HG03565 (cell line): ENCODE data around the gene CNST.
"Not testable (repeated sequence)": the region's sequence is repeated elsewhere in the genome, so short reads cannot be mapped to it uniquely, and the experiment has no call there.

Source experiments
- ATAC-seq: cut with Tn5 transposase; IDR thresholded peaks from one replicate; pipeline ENCODE4 v1.9.1; 2021; ENCODE audit warnings: mild to moderate bottlenecking, moderate library complexity; ENCODE audit not compliant: unreplicated experiment

The CNST gene

GRCh38 chr1:246617768-246618167 lies 51.5 kb downstream of the CNST start:
- ATAC-seq = no peak

DNA sequence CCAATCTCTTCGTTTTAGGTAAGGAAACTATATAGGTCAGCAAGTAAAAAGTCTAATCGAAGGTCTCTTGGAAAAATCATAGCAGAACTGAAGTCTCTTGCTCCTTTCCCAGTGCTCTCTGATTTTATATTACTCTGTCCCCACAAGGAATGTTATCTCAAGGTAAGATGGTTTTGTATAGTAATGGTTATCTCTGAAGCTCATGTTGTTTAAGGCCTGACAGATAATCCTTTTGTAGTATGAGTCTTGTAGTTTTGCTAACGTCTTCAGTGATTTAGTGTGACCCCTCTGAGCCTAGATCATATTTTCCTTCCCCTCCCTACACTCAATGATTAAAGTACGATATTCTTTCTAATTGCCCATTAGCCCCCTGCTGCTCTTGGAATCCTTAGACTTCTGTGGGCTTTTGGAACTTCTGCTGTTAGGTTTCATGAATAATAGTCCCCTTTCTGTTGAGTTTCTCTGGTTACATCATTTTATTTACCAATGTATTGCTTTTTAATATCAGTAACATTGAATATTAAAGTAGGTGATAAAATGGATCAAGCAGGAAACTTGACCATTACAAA lies 52.1 kb downstream of the CNST start:
- ATAC-seq = no peak

GRCh38 chr1:246622035-246622652 lies 55.9 kb downstream of the CNST start:
- no peak for ATAC-seq

DNA sequence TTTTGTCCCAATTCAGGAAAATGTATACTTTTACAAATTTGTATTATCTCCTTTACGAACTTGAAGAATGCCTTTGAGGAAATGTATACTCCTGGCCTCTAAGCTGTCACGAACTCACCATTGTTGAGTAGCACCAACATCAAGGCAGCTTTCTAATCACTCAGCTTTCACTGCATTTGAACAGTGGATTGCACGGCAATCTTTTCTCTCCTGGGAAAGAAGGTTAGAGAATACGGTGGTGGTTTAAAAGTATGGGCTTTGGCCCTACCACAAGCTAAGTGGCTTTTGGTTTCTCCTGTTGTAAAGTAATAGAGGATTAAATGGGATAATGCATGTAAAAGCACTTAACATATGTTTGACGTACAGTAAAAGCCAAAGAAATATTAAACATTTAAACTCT lies 57.8 kb downstream of the CNST start:
- no peak for ATAC-seq

- ATAC-seq = peak; percentile 90
These were observed 62.8 kb downstream of the CNST start for GRCh38 chr1:246629030-246629429.

DNA sequence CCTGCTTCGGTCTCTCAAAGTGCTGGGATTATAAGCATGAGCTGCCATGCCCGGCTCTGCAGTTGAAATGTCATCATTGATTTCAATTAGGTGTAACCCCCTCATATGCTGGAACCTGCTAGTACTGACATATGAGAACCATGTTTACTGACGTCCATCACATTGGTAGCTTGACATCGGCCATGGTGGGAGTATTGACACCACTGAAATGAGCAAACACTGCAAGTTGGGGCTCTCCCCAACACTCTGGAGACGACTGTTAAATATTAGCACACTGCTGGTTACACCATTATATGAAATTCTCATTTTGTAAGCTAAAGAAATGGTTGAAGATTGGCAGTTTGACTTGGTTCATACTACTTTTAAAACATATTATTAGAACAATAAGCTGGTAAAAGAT lies 63.7 kb downstream of the CNST start:
- no peak for ATAC-seq

DNA sequence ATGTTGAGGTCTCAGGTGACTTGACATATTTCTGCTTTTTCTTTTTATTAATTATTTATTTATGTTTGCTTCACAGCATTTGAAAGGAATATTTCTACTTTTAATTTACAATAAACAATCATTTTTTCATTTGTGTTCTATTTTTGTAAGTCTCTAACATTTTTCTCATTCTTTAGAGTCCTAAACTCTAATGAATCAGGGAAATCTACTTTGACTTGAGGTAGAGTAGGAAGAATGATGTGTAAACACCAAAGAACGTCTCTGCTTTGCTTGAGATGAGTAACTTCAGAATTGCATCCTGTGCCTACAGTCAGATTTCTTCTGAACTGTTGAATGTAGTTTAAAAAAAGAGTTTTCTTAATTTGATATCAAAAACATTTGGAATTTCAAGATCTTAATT lies 65.2 kb downstream of the CNST start:
- no peak for ATAC-seq

DNA sequence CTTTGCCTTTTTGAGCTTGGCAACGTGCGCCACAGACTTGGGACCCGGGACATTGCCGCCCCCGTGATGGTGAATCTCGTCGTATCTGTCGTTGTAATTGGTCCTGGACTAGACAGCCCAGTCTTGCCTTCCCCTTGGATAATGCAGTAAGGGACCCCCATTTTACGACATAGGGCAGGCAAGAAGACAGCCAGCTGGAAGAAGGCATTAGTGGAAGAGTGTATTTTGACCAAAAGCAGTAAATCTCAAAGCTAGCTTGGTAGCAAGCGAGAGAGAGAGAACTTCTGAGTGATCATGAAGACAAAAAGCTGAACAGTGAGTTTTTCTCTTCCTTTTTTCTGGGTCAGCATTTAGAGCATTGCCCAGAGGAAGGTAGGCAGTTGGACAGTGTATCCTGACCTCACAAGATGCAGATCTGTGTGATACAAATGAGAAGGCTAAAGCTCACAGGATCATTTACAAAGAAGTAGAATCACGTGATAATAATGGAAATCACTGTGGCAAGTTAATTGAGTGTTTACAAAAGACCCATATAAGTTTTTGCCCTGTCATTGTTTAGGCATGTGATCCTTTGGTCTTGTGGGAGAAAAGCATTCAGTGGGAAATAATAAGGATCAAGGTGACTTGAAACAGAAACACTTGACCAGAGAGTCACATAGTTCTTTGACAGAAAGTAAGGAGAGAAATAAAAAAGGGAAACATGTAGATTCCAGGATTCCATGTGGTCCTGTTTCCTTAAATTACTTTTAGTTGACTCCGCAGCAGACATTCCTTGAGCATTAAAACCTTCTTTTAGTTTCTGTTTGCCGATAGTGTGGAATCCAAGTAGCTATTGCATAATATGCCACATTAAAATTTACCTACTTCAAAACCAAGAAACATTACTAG lies 66.3 kb downstream of the CNST start:
- ATAC-seq = no peak

- ATAC-seq = not testable (repeated sequence)
These were observed 68.4 kb downstream of the CNST start for GRCh38 chr1:246634659-246635058.

DNA sequence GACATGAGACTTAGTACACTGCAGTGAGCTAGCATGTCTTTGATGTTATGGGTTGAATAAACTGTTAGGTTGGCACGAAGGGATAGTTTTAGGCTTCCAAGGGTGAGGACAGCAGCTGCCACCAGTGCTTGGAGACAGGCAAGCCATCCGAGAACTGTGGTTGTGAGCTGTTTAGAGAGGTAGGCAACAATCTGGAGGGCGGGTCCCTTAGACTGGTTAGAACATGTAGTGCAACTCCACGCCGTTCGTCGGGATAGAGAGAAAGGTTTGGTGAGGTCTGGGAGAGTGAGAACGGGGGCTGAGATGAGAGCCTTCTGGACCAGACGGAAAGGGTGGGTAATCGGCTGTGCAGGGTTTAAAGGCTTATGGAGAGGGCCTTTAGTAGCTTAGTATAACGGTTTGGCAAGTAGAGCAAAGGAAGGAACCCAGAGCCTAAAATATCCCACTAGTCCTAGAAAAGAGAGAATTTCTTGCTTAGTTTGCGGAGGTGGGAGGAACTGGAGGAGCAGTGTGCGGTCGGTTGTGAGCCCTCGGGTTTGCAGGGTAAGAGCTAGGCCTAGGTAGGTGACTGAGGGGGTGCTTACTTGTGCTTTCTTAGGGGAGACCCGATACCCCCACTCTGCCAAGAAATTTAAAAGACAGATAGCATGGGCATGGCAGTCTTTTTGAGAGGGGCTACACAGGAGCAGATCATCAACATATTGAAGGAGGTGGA lies 72.8 kb downstream of the CNST start:
- ATAC-seq = no peak

GRCh38 chr1:246639732-246640131 lies 73.5 kb downstream of the CNST start:
- no peak for ATAC-seq

GRCh38 chr1:246640747-246641146 lies 74.5 kb downstream of the CNST start:
- no peak for ATAC-seq

DNA sequence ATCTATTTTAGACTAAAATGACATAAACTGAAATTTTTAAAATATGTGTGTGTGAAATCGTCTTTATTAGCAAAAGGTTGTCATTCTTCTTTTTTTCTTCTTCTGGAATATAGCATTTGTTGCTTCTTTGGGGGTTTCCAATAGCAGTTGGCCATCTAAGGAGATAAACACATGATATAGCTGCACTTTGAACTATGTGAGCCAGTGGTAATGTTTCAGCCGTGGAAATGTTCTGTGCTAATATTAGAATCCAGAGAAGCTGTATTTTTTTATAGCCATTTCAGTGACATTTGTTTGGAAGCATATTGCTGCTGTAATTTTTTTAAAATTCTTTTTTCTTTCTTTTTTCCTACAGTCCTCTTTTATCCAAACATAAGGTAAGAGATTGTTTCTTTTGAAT lies 75.1 kb downstream of the CNST start:
- no peak for ATAC-seq

DNA sequence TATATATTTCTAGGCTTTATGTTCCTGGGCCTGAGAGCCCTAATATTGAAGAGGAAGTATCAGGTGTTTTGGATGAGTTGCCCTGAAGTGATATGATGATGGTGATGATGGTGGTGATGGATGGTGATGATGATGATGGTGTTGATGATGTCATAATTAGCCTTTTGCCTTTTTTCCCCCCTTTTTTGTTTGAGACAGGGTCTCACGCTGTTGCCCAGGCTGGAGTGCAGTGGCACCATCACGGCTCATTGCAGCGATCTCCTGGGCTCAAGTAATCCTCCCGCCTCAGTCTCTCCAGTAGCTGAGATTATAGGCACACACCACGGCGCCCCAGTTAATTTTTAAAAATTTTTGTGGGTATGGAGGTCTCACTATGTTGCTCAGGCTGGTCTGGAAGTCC lies 76.5 kb downstream of the CNST start:
- no peak for ATAC-seq

DNA sequence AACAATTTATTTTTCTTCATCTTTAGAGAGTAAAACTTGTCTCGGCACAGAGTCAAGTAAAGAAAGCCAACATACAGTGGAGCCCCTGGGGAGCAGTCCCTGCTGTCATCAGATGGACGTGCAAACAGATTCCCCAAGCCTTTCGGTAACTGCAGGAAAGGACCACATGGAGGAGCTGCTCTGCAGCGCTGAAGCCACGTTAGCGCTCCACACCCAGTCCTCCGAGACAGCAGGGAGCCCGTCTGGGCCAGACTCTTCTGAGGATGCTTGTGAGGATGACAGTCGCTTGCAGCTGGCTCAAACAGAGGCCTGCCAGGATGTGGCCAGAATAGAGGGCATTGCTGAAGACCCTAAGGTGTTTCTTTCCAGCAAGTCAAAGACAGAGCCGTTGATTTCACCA lies 80.9 kb downstream of the CNST start:
- no peak for ATAC-seq

DNA sequence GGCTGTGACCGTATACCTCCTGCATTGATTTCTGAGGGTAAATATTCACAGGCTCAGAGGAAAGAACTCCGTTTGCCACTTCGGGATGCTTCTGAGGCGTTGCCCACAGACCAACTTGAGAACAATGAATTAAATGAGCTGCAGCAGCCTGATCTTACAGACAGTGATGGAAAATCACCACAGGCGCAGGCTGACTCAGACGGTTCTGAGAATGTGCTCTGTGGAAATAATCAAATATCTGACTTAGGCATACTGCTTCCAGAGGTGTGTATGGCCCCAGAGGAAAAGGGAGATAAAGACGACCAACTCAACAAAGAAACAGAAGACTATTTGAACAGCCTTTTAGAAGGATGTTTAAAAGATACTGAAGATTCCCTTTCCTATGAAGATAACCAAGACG lies 81.3 kb downstream of the CNST start:
- no peak for ATAC-seq

DNA sequence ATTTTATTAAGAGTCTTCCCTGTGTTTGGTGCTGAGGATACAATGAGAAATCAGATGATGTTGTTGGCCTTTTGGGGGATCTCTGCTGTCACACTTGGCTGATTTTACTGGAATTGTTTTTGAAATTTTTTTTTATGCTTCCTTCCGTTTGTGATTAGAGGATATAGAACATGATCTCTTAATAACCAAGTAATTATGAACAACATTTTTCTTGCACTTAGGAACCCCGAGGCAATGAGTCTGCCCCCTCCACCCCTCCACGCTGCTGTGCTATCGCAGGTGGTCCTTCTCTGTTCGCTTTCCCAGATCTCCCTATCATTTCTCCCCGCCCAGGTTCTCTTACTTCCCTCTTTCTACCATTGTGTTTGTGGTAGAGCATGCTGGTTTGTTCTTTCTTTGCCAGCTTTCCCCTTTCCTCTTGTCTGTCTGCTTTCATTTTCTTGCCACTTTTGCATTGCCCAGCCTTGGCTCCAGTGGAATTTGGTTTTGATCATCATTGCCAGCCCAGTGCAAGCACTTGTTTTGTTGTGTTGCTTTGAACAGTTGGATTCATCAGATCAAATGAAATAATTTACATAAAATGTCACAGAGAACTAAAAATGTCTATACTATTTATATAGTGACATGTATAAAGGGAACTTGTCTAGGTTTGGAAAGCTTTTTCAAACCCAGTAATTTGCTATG lies 84.9 kb downstream of the CNST start:
- no peak for ATAC-seq

- ATAC-seq = no peak
These were observed 92.3 kb downstream of the CNST start for GRCh38 chr1:246658567-246658966.

DNA sequence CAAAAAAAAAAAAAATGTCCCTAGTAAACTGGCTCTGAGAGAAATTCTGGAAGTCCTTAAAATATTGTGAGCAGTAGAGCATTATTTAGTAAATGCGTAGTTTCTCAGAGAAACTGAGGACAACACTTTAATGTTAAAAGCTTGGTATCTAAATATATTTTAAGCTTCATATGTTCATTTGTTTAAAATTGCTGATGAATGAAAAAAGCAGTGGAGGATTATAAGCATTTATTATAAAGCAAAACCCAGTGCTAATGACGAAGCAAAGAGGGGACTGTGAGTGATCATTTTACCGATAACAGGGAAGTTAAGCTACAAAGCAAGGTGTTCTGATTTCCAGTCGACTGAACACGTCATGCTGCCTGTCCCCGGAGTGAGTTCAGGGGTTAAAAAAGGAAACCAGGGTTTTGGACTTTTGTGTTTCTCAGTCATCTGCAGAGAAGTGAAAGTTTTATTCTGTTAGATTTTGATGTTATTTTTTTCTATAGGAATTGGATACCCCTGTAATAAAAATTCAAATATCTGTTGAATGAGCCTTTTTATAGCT lies 93.4 kb downstream of the CNST start:
- peak; percentile 61 for ATAC-seq

DNA sequence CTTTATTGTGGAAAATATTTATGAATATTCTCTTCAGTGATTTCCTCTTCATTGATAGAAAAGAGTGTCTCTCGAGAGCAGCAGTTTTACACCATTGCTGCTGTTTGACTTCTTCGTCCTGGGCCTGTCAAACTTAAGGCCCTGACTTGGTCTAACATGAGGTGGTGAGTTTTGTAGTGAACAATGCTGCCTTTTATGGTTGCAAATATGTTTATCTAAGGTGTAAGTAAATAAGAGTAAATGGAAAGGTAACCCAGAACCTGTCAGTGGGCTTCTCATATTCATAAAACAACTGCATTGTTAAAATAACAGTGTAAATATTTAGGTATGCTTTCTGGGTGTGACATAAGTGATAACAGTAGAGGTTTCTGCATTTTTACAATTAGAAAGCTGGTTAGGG lies 95.2 kb downstream of the CNST start:
- no peak for ATAC-seq

DNA sequence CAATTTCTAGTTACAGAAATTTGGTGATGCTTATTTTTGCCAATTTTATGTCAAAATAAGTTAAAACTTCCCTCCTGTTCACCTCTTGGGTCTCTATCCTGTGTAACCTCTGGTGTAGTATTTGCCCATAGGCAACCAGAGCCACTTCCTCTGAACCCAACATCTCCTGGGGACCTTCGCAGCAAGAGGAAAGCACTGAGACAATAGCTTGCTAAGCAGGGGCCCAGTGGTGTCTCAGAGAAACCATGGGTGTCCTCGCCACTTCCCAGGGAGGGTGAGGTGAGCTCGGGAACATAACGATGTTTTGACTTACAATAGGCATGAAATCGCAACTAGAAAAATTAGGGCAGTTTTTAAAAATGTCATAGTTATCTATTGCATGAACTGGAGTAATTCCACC lies 101.5 kb downstream of the CNST start:
- ATAC-seq = no peak
